HG02938 (cell line): ENCODE measurements around the gene AFAP1L2.
"Not testable (repeated sequence)": the region's sequence is repeated elsewhere in the genome, so short reads cannot be mapped to it uniquely, and the experiment has no call there.

Experiments
- ATAC-seq: cut with Tn5 transposase; IDR thresholded peaks from one replicate; pipeline ENCODE4 v1.9.1; 2021; ENCODE audit warnings: mild to moderate bottlenecking, moderate library complexity; ENCODE audit not compliant: unreplicated experiment

Gene AFAP1L2

DNA sequence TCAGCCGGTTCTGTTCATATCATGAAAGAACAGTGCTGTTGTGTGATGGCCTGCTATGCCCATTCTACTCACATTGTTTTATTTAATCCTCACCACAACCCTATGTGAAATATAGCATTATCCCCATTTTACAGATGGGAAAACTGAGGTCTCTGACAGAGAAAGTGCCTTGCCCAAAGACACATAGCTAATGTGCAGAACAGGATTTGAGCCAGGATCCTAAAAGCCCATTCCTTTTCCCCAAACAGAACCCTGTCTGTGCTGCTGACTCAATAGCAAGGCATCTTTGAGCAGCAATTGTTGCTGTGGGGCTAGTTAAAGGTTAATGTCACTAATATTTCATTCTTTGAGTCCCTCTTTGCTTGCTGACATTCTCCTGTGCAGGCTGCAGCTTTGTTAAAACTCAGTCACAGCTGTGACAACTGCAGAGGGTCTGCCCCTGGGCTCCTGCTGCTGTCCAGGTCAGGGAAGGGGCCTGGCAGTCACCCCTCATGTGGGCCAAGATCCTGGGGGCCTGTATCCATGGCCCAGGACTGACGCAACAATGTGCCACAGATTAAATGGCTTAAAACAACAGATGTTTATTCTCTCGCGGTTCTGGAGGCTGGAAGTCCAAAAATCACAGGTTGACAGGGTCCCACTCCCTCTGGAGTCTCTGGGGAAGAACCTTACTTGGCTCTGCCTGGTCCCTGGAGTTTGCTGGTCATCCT, 40.4 kb downstream of the AFAP1L2 start:
- no peak for ATAC-seq

GRCh38 chr10:114362826-114363355, 41.4 kb downstream of the AFAP1L2 start:
- ATAC-seq = no peak

DNA sequence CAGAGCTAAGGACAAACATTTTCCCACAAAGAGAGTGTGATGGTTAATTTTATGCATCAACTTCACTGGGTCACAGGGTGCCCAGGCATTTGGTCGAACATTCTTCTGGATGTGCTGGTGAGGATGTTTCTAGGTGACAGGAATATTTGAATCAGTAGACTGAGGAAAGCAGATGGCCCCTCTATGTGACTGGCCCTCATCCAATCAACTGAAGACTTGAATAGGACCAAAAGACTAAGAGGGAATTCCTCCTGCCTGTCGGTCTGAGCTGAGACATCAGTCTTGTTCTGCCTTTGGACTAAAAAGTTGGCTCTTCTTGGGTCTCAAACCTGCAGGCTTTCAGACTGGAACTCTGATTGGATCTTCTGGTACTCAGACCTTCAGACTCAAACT, 44.4 kb downstream of the AFAP1L2 start:
- no peak for ATAC-seq

DNA sequence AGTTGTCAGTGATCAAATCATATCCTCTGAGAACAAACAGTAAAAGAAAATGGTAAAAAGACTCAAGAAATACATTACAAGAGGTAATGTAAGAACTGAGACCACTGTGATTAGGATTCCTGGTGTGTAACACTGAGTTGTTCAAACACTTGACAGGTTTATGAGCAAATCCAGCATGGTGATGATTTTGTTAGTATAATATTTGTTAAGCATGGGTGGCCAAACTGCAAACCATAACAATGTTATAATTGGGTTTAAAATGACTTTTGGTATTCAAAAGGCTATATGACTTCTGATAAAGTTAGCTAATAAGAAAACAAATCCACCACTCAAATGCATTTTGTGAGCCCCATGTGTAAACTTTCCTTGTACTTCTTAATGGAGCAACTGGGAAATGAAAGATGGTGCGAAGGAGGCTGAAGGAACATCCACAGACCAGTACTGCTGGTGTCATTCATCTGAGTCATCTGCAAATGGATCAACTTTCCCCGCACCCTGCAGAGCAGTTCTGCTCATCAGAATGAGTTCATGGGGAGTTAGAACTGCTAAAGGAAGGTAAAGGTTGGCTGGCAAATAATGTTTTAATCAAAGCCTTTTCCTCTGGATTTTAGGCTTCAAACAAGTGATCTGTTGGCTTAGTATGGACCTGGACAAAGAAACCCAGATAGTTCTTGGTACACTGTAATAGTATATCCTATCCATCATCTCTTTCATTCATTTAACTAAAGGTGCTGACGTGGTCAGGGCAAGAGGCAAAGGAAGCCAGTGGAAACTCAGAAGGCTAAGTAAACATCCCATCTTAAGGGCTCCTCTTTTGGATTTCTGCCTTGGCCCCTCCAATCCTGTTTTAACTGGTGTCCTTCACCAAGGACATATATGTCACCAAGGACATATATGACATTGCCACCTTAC, 45.0 kb downstream of the AFAP1L2 start:
- ATAC-seq = no peak

- ATAC-seq = no peak
Observed at GRCh38 chr10:114357515-114357996, 46.7 kb downstream of the AFAP1L2 start.

GRCh38 chr10:114356751-114357514, 47.4 kb downstream of the AFAP1L2 start:
- no peak for ATAC-seq

- ATAC-seq = no peak
Observed at GRCh38 chr10:114356126-114356525, 48.2 kb downstream of the AFAP1L2 start.

DNA sequence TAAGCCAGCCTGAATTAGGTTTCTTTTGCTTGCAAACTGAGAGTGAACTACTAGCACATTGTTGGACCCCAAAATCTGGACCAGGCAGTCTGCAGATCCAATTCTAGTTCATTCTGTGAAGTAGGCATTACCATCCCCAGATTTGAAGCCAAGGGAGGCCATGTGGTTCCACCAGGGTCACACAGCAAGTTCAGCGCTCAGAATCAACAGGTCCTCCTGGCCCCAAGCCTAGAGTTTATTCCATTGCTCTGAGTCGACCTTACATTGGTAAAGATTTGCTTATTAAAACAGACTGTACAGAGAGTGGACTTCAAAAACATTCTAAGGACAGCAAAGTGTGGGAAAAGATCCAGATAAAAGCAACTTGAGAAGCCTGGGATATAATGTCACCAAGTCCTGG, 50.9 kb downstream of the AFAP1L2 start:
- ATAC-seq = no peak

DNA sequence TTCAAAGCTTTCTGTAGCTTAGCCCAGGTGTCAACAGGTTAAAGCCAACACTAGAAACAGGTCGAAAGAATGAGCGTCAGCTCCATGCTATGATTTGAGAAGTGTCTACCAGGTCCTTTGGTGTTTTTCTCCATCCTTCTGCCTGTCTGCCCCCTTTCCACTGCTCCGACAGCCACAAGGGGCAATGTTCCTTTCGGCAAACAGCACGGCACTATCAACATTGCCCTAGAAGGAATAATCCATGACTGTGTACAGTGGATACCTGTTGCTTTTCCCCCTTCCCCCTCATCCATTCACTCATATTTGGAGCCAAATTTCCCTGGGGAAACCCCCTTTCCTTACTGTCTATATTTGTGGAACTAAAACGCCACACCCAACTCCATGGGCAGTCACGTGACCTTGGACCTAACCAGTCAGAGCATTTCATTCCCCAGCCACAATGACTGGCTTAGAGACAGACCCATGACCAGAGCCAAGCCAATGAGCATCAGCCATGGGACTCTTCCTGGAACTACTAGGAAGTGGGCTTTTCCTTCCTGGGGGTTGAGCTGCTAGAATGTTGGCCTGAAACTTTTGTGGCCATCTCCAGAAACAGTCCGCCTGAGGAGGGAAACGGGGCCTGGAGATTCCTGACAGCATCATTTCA, 51.5 kb downstream of the AFAP1L2 start:
- ATAC-seq = no peak

GRCh38 chr10:114350751-114351150, 53.6 kb downstream of the AFAP1L2 start:
- ATAC-seq = no peak

DNA sequence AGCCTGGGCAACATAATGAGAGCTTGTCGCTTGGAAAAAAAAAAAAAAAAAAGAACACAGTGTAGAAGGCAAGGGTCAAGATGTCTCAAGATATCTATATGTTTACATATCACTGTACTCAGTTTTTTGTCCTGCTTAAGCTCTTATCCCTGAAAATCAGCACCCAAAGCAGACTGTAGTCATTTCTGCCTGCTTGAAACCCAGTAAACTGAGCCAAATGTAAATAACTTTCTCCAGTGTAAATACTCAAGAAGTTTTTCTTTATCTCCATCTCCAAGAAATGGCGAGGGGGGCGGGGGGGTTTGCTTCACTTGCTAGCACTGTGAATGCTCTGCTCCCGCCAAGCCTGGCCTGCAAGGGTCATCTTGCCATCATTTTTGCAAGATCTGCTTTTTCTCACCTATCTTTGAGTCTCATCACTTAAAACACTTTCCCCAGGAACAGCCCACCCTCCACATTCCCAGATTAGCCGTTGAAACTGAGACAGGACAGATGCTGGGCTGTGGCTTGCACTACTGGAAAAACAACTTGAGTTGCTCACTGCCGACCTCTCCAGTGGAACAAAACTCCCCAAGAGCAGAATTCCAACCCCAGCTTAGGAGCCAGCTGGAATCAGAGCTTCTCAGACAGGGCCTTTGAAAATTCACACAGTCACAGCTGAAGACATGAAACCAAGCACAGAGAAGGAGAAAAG, 54.6 kb downstream of the AFAP1L2 start:
- ATAC-seq = no peak

GRCh38 chr10:114349071-114349470, 55.2 kb downstream of the AFAP1L2 start:
- not testable (repeated sequence) for ATAC-seq

DNA sequence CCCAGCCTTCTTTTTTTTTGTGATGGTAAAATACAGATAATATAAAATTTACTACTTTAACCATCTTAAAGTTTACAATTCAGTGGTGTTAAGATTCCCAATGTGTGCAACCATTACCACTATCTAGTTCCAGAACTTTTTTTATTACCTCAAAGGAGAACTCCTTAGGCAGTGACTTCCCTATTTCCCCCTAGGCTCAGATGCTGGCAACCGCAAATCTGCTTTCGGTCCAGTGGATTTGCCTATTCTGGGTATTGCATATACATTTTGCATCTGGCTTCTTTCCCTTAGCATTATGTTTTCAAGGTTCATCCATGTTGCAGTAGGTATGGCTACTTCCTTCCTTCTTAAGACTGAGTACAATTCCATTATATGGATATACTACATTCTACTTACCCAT, 56.5 kb downstream of the AFAP1L2 start:
- no peak for ATAC-seq

DNA sequence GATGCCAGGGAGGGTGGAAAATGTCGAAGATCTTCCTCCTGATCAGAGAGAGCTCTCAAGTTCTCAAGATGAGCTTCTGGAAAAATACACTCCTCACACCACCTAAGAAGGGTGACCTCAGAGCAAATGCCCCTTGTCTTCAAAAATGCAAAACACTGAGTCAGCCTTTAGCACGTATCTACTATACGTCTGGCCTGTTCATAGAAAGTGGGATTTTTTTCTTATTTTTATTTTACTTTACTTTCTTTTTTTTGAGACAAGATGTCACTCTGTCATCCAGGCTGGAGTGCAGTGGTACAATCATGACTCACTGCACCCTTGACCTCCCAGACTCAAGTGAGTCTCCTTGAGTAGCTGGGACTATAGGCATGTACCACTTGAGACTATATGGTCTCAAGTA, 57.1 kb downstream of the AFAP1L2 start:
- no peak for ATAC-seq

DNA sequence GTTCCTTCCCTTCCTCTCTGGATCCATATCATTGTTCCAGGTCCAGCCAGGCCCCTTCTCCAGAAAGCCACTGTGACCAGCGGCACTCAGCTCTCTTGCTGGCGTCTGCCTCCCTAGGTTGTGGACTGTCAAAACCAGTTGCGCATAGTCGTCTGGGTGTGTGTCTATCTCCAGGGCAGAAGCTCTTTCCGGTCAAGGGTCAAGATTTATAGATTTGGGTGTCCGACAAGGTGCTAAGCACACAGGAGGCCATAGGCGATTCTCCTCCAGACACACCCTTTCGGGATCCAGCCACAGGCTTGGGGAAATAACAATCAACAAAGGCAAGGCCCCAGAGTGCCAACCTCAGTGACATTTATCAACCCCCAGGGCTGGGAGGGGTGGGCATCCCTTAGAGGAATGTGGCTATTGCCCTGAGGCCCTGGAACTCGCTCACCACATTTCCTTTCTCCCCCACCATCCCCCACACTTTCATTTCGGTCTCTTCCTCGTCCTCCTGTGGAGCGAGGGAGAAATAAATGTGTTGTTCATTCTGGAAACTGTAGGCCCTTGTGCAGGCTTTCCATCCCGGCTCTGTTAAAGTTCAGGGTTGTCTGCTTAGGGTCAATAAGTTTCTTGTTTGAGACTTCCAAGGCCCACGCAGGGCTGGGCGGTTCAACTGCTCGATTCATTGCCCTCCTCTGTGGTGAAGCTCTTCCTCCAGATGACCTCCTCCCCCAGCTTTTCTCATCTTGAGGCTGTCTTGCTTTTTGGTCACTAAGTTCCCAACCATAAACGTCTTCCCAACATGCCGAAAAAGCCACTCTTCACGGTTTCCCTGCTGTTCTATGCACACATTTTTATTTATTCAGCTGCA, 57.9 kb downstream of the AFAP1L2 start:
- no peak for ATAC-seq

DNA sequence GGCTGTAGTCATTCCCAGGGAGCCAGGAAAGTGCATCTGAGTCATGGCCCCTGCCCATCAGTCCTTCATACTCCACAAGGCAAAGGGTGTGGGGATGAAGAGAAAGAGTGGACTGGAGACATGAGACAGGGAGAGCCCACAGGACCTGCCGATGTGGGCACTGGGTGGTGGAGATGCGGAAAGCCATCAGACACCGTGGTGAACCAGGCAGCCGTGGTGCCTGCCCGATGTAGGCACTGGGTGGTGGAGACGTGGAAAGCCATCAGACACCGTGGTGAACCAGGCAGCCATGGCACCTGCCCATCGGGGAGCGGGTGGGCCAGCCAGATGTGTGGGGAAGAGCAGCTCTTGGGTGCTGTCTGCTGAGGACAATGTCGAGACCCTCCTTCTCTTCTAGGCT, 58.6 kb downstream of the AFAP1L2 start:
- no peak for ATAC-seq

GRCh38 chr10:114343623-114344505, 60.4 kb downstream of the AFAP1L2 start:
- ATAC-seq = no peak

DNA sequence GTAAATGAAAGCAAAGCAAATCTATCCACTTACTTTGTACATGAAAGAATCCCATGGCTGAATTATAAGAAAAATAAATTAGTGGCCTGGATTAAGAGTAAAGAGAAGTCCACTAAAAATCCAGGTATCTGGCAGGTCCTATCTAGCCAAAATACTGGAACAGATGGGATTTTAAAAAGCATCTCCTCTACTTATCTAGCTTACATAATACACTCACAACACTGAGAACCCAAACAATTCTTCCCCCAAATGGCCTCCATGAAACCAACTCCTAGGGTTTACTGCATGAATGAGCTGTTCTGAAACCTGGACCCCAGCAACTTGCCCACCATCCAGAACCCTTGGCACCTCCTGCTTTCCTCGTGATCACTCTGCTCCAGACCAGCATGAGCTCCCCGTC, 61.3 kb downstream of the AFAP1L2 start:
- ATAC-seq = no peak
